PC-3 (cell line): ENCODE data around the gene LRCH1.

Experiments
- EZH2 ChIP-seq: fragments of 300-600 bp; sonication (generic); IDR thresholded peaks from one replicate; pipeline ENCODE4 v1.6.1; 2017; ENCODE audit warnings: antibody characterized with exemption, mild to moderate bottlenecking, low read length; ENCODE audit not compliant: unreplicated experiment
- TF ChIP-seq, protein P1 (sequence below): fragments of 300-600 bp; sonication (generic); conservative IDR thresholded peaks from 2 replicates; pipeline ENCODE4 v1.5.1; 2017; ENCODE audit warnings: antibody characterized with exemption, low read depth, mild to moderate bottlenecking, low read length

DNA sequence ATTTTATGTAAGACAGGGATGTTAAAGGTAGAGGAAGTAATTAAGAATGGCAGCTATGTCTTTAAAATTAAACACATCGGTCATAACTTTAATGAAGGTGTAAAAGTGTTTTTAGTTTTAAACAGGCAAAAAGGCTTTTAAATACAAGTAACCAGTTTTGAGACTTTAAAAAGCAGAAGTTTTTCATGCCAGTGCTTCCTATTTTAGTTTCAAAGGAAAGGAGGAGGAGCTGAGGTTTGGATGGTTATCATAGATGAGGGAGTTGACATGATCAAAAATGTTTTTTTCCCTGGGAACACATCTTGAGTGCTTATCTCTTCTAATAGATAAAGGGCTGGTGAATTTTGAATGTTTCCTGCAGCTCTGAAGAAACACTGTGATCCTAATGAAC is 42.9 kb downstream of the LRCH1 start:
- TF ChIP-seq, protein P1, sequence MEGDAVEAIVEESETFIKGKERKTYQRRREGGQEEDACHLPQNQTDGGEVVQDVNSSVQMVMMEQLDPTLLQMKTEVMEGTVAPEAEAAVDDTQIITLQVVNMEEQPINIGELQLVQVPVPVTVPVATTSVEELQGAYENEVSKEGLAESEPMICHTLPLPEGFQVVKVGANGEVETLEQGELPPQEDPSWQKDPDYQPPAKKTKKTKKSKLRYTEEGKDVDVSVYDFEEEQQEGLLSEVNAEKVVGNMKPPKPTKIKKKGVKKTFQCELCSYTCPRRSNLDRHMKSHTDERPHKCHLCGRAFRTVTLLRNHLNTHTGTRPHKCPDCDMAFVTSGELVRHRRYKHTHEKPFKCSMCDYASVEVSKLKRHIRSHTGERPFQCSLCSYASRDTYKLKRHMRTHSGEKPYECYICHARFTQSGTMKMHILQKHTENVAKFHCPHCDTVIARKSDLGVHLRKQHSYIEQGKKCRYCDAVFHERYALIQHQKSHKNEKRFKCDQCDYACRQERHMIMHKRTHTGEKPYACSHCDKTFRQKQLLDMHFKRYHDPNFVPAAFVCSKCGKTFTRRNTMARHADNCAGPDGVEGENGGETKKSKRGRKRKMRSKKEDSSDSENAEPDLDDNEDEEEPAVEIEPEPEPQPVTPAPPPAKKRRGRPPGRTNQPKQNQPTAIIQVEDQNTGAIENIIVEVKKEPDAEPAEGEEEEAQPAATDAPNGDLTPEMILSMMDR: no peak
- TF ChIP-seq EZH2: no peak
